Transverse colon (tissue), 4 donors: ENCODE data around the gene MDH2. TPM values are rescaled to one million over a fixed set of nuclear protein-coding genes. Genes with fewer than 3 reads are reported as not detected.

ENCODE experiments used
- DNase-seq: peaks from one replicate; pipeline ENCODE4 v3.0.0-alpha.2; 2019
- H3K27ac ChIP-seq, 4 donors: fragments of 200-600 bp; sonication (generic); 2 replicates each; pipeline ENCODE4 v1.5.1; 2016 to 2018; ENCODE audit warnings: inconsistent platforms in 4 of 4
- H3K27me3 ChIP-seq: fragments of 200-600 bp; sonication (generic); 2 replicates; pipeline ENCODE4 v1.5.1; 2017; ENCODE audit warnings: inconsistent platforms
- H3K36me3 ChIP-seq, 4 donors: fragments of 200-600 bp; sonication (generic); 2 replicates each; pipeline ENCODE4 v1.5.1; 2017 to 2019; ENCODE audit warnings: inconsistent platforms in 4 of 4
- H3K4me1 ChIP-seq, 4 donors: fragments of 200-600 bp; sonication (generic); 2 replicates each; pipeline ENCODE4 v1.5.1; 2017 to 2020; ENCODE audit warnings: inconsistent platforms in 4 of 4
- H3K4me3 ChIP-seq, 4 donors: fragments of 200-600 bp; sonication (generic); 1 replicate in 1 of 4; 2 replicates in 3 of 4; pipeline versions ENCODE4 v1.5.1 to v1.6.1; 2017 to 2019; ENCODE audit warnings: inconsistent platforms in 4 of 4
- H3K9me3 ChIP-seq, 2 donors: fragments of 200-600 bp; sonication (generic); 2 replicates each; pipeline ENCODE4 v1.5.1; 2017 to 2019; ENCODE audit warnings: inconsistent platforms in 2 of 2
- CTCF ChIP-seq, 5 experiments: fragments of 200-600 bp in 3 of 5; fragments of 450-650 bp in 2 of 5; sonication (generic) in 3 of 5; IDR thresholded peaks; 1 replicate in 2 of 5; 2 replicates in 3 of 5; pipeline ENCODE4 v1.5.1; 2016 to 2017; ENCODE audit warnings: antibody characterized with exemption in 5 of 5, inconsistent platforms in 3 of 5, mild to moderate bottlenecking in 2 of 5, moderate library complexity in 1 of 5
- EP300 ChIP-seq: sonication (generic); formaldehyde crosslinking; IDR thresholded peaks from one replicate; pipeline ENCODE4 v1.6.1; 2017; ENCODE audit warnings: antibody characterized with exemption, low read depth
- POLR2A ChIP-seq: fragments of 450-650 bp; IDR thresholded peaks from one replicate; pipeline ENCODE4 v1.6.1; 2016; ENCODE audit warnings: antibody characterized with exemption, mild to moderate bottlenecking, moderate library complexity
- POLR2AphosphoS5 ChIP-seq, 3 donors: sonication (generic); formaldehyde crosslinking; IDR thresholded peaks; one replicate each; pipeline ENCODE4 v1.6.1; 2016; ENCODE audit warnings: antibody characterized with exemption in 3 of 3
- WGBS, 2 donors: methylation state at CpG; one replicate each; pipeline ENCODE4 v1.1.5; 2018; ENCODE audit warnings: low coverage in 1 of 2; 5-methylcytosine and 5-hydroxymethylcytosine counted together
- in situ Hi-C, 4 donors: fragments of 200-750 bp; cut with MboI; loops; one replicate each; pipeline versions ENCODE4 v1.15.0 to v1.15.1; 2017; ENCODE audit warnings: low sequenced_read_pairs in 3 of 4, low pct_ligation_motif_present in 1 of 4, low pct_unique_long_range_greater_than_20kb in 1 of 4
- intact Hi-C: fragments of 100-400 bp; cut with DNase I; formaldehyde crosslinking; loops from one replicate; pipeline ENCODE4 v1.15.1; 2023; ENCODE audit warnings: low total_unique reads
- total RNA-seq, 4 donors: library from RNA; depleted of rRNA; stranded (reverse); fragments of >200 nt; gene quantifications; one replicate each; pipeline ENCODE4 v1.1.0, GENCODE V29; 2016

MDH2 gene
- total RNA-seq, 4 donors from 2014 or later, result 144 to 308 (median 152) TPM

- Histone ChIP-seq H3K27ac (no peak overlapping the region), H3K9me3 (no peaks in the 10 kb centered on the region), H3K4me1 (peaks cover 0 to 4% (median 0%) of the 10 kb centered on the region in 4 donors), H3K36me3 (no peaks in the 10 kb centered on the region), H3K4me3 (no peak overlapping the region), H3K27me3 (no peaks in the 10 kb centered on the region)
- in situ Hi-C loops, result no loop called here
- TF ChIP-seq POLR2AphosphoS5 (IDR thresholded peaks at IDR 0.05), result no peak
- no peak for TF ChIP-seq CTCF (IDR thresholded peaks at IDR 0.05)
- TF ChIP-seq EP300, result no peak
- no peak for TF ChIP-seq POLR2A
- DNase-seq, result no peak
- WGBS, 2 donors, result 81% methylated on average over 5 of the region's 5 CpGs; no CpG with 5 or more reads in 1 of the 2 donors
- intact Hi-C loops, result no loop called here
These were observed 10.6 kb upstream of the MDH2 start for GRCh38 chr7:76037310-76037709.

GRCh38 chr7:76040126-76040525 lies 7.8 kb upstream of the MDH2 start:
- in situ Hi-C loops, result no loop called here
- H3K9me3 ChIP-seq, result no peaks in the 10 kb centered on the region
- peaks cover 0 to 4% (median 0%) of the 10 kb centered on the region in 4 donors for H3K4me1 ChIP-seq
- H3K27me3 ChIP-seq, result no peaks in the 10 kb centered on the region
- no peak overlapping the region for H3K4me3 ChIP-seq
- DNase-seq, result no peak
- H3K27ac ChIP-seq, result no peak overlapping the region
- intact Hi-C loops, result no loop called here
- 78% methylated on average over 6 of the region's 6 CpGs; no CpG with 5 or more reads in 1 of the 2 donors for WGBS, 2 donors
- no peak for TF ChIP-seq POLR2AphosphoS5 (IDR thresholded peaks at IDR 0.05)
- TF ChIP-seq CTCF (IDR thresholded peaks at IDR 0.05), result no peak
- no peak for TF ChIP-seq EP300
- TF ChIP-seq POLR2A, result no peak
- no peaks in the 10 kb centered on the region for H3K36me3 ChIP-seq

GRCh38 chr7:76044375-76044865 lies 3.5 kb upstream of the MDH2 start:
- Histone ChIP-seq H3K4me1 (peaks cover 11 to 29% (median 20%) of the 10 kb centered on the region in 4 donors), H3K27me3 (no peaks in the 10 kb centered on the region), H3K9me3 (no peaks in the 10 kb centered on the region), H3K27ac (no peak overlapping the region), H3K4me3 (no peak overlapping the region), H3K36me3 (no peaks in the 10 kb centered on the region)
- TF ChIP-seq POLR2A, result no peak
- in situ Hi-C loops, result no loop called here
- intact Hi-C loops, result no loop called here
- DNase-seq, result no peak
- 88% methylated on average over 7 of the region's 7 CpGs; no CpG with 5 or more reads in 1 of the 2 donors for WGBS, 2 donors

- H3K4me3 ChIP-seq, result peak overlapping the region; percentile 67 to 99 (median 80)
- peak overlapping the region; percentile 90 to 97 (median 94) for H3K27ac ChIP-seq
- in situ Hi-C loops, result no loop called here
- intact Hi-C loops, result no loop called here
- H3K4me1 ChIP-seq, result peaks cover 14 to 40% (median 23%) of the 10 kb centered on the region in 4 donors
- no peaks in the 10 kb centered on the region for H3K36me3 ChIP-seq
- no peak for TF ChIP-seq CTCF (IDR thresholded peaks at IDR 0.05)
- TF ChIP-seq POLR2AphosphoS5 (IDR thresholded peaks at IDR 0.05), result no peak
- TF ChIP-seq EP300, result no peak
- no peak for TF ChIP-seq POLR2A
- 2% methylated on average over 15 of the region's 21 CpGs; no CpG with 5 or more reads in 1 of the 2 donors for WGBS, 2 donors
- DNase-seq, result no peak
- H3K27me3 ChIP-seq, result no peaks in the 10 kb centered on the region
- no peaks in the 10 kb centered on the region for H3K9me3 ChIP-seq
These were observed 548 bp upstream of the MDH2 start for GRCh38 chr7:76047305-76047810.

- Histone ChIP-seq H3K9me3 (no peaks in the 10 kb centered on the region), H3K27ac (peak overlapping the region; percentile 90 to 97 (median 94))
These were observed 722 bp downstream of the MDH2 start for GRCh38 chr7:76048668-76048988.

More at GRCh38 chr7:76048668-76048988, 722 bp downstream of the MDH2 start:
- DNase-seq, result peak; percentile 19
- Histone ChIP-seq H3K4me1 (peaks cover 14 to 40% (median 24%) of the 10 kb centered on the region in 4 donors), H3K36me3 (no peaks in the 10 kb centered on the region), H3K4me3 (peak overlapping the region; percentile 67 to 99 (median 82)), H3K27me3 (no peaks in the 10 kb centered on the region)
- intact Hi-C loops (no loop called here), in situ Hi-C loops (no loop called here)
- TF ChIP-seq POLR2AphosphoS5 (IDR thresholded peaks at IDR 0.05) (no peak), EP300 (no peak), CTCF (IDR thresholded peaks at IDR 0.05) (peak in 2 of 5 experiments; percentile 5 to 36)
- 4 to 20% methylated on average over 1 to 9 of the region's 9 CpGs for WGBS, 2 donors
